GDM1 (cell line): ENCODE results near the gene ATG5.
"Not testable (repeated sequence)": the region's sequence is repeated elsewhere in the genome, so short reads cannot be mapped to it uniquely, and the experiment has no call there.

ENCODE experiments used
- DNase-seq: peaks from one replicate; lab custom pipeline; 2025; lab: John Stamatoyannopoulos, UW

The ATG5 gene

GRCh38 chr6:106309766-106310373 lies 15.7 kb downstream of the ATG5 start:
- no peak for DNase-seq

GRCh38 chr6:106308985-106309384 lies 16.6 kb downstream of the ATG5 start:
- no peak for DNase-seq

- DNase-seq: no peak
These were observed 19.8 kb downstream of the ATG5 start for GRCh38 chr6:106305740-106306139.

GRCh38 chr6:106300944-106301343 lies 24.6 kb downstream of the ATG5 start:
- DNase-seq: no peak

- DNase-seq: no peak
These were observed 25.4 kb downstream of the ATG5 start for GRCh38 chr6:106300020-106300780.

GRCh38 chr6:106293116-106293515 lies 32.4 kb downstream of the ATG5 start:
- DNase-seq: no peak

GRCh38 chr6:106290954-106291353 lies 34.6 kb downstream of the ATG5 start:
- no peak for DNase-seq

- no peak for DNase-seq
These were observed 35.5 kb downstream of the ATG5 start for GRCh38 chr6:106290032-106290431.

GRCh38 chr6:106287215-106287614 lies 38.3 kb downstream of the ATG5 start:
- DNase-seq: no peak

GRCh38 chr6:106286746-106287145 lies 38.8 kb downstream of the ATG5 start:
- no peak for DNase-seq

- DNase-seq: no peak
These were observed 42.1 kb downstream of the ATG5 start for GRCh38 chr6:106283481-106283880.

- DNase-seq: no peak
These were observed 43.9 kb downstream of the ATG5 start for GRCh38 chr6:106281661-106282060.

GRCh38 chr6:106281088-106281487 lies 44.5 kb downstream of the ATG5 start:
- no peak for DNase-seq

GRCh38 chr6:106279179-106279578 lies 46.4 kb downstream of the ATG5 start:
- no peak for DNase-seq

GRCh38 chr6:106275692-106276091 lies 49.9 kb downstream of the ATG5 start:
- DNase-seq: no peak

GRCh38 chr6:106273087-106273486 lies 52.5 kb downstream of the ATG5 start:
- no peak for DNase-seq

GRCh38 chr6:106272287-106272686 lies 53.3 kb downstream of the ATG5 start:
- no peak for DNase-seq

- no peak for DNase-seq
These were observed 55.1 kb downstream of the ATG5 start for GRCh38 chr6:106270414-106270813.

GRCh38 chr6:106269268-106269919 lies 56.2 kb downstream of the ATG5 start:
- DNase-seq: not testable (repeated sequence)

GRCh38 chr6:106268500-106268899 lies 57.1 kb downstream of the ATG5 start:
- not testable (repeated sequence) for DNase-seq

GRCh38 chr6:106264433-106264832 lies 61.1 kb downstream of the ATG5 start:
- not testable (repeated sequence) for DNase-seq

- DNase-seq: not testable (repeated sequence)
These were observed 65.8 kb downstream of the ATG5 start for GRCh38 chr6:106259748-106260147.

GRCh38 chr6:106258726-106259125 lies 66.8 kb downstream of the ATG5 start:
- DNase-seq: no peak
